ENCODE data around the gene FAM228B.

GRCh38 chr2:24206242-24206641 lies 83.0 kb downstream of the FAM228B start:
- TF ChIP-seq CTCF (IDR thresholded peaks at IDR 0.05; ENCODE audit: insufficient read depth, low read depth, low read length): no peak
- TF ChIP-seq EZH2 (IDR thresholded peaks at IDR 0.05; ENCODE audit: insufficient read depth, low read length): no peak
